ENCODE results near the gene TARS3.

DNA sequence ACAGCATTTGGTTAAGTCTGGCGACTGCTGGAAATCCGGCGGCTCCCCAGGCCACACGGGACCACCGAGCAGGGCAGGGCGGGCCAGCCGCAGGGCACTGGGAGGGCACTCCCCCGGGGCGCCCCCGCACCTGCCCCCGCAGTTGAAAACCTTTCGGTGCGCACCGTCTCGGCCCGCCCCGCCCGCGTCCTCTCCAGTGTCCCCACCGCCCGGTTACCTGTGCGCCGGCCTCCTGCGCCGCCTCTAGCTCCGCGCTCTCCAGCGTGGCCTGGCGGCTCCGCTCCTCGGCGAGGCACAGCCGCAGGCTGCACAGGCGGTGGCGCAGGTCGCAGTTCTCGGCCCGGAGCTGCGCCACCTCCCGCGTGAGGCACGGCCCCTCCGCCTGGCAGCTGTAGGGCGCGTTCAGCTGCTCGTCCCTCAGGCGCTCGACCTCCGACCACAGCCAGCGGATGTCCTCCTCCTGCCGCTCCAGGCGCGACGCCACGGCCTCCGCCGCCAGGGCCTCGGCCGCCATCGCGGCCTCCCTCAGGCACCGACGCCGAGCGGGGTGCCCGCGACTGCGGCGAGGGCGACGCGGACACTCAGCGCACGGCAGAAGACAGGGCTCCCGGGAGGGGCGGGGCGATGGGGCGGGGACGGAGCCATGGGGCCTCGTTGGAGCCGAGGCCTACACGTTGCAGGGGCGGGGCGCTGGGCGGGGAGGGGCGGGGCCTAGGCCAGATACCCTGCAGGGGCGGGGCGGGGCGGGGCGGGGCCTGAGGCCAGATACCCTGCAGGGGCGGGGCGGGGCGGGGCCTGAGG is at the start of gene TARS3:
- TF ChIP-seq, protein P1, sequence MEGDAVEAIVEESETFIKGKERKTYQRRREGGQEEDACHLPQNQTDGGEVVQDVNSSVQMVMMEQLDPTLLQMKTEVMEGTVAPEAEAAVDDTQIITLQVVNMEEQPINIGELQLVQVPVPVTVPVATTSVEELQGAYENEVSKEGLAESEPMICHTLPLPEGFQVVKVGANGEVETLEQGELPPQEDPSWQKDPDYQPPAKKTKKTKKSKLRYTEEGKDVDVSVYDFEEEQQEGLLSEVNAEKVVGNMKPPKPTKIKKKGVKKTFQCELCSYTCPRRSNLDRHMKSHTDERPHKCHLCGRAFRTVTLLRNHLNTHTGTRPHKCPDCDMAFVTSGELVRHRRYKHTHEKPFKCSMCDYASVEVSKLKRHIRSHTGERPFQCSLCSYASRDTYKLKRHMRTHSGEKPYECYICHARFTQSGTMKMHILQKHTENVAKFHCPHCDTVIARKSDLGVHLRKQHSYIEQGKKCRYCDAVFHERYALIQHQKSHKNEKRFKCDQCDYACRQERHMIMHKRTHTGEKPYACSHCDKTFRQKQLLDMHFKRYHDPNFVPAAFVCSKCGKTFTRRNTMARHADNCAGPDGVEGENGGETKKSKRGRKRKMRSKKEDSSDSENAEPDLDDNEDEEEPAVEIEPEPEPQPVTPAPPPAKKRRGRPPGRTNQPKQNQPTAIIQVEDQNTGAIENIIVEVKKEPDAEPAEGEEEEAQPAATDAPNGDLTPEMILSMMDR (conservative IDR thresholded peaks at IDR 0.05): no peak
- no peak for TF ChIP-seq EZH2 (IDR thresholded peaks at IDR 0.05; ENCODE audit: low read depth)
